ENCODE measurements around the gene ZBTB44.
"Not testable (repeated sequence)": the region's sequence is repeated elsewhere in the genome, so short reads cannot be mapped to it uniquely, and the experiment has no call there.

Gene ZBTB44

DNA sequence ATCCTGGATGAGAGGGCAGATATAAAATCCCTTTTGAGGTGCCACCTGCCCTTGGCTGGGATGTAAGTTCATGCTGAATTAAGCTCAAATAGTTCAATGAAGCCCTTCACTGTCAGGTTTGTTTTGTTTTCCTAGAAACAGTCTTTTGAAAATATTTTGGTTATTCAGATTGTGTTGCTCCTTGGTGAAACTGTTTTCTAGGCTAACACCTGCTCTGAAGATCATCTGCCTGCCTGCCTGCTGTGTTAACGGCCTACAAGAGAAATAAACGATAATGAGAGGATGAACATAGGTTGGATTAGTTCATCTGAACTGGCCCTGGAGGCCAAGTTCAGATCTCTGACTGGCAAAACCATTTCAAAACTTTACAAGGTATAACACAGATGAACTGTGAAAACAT is 67.4 kb downstream of the ZBTB44 start:
- no peak for DNase-seq (ENCODE audit: low spot score)

- DNase-seq (ENCODE audit: low spot score), result no peak
Measured at GRCh38 chr11:130246738-130247137, 68.0 kb downstream of the ZBTB44 start.

DNA sequence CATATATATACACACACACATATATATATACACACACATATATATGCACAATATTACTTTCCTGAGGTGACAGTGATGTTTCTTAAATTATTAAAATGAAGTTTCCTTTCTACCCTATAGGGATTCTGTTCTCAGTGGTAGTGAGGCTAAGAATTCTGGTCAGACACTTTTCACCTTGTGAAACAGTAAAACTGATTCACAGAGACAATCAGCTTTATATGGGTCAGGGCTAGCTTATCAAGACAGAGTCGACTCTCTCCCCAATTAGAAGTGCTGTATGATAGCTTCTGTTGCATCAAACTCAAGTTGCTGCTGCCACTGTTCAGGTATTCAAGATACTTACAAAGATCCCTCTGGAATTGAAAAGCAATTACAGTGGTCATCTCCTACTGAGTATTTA is 68.4 kb downstream of the ZBTB44 start:
- no peak for DNase-seq (ENCODE audit: low spot score)

GRCh38 chr11:130245375-130245774 is 69.3 kb downstream of the ZBTB44 start:
- not testable (repeated sequence) for DNase-seq (ENCODE audit: low spot score)

DNA sequence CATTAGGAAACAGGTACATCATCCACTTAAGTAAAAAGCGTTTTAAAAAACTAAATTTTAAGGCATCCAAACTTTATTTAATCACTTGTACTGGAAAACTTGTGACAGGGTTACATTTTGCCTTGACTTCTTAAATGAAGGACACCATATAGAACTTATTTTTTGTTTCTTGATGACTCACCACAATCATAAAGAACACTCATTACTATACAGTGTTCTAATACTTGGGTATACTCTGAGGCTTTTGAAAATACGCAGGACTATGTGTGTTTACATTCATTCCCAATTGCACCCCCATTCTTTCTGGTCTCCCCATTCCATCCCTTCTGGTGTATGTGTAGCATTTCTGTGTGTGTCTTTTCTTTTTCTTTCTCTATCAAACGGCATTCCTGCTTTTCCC is 69.9 kb downstream of the ZBTB44 start:
- DNase-seq (ENCODE audit: low spot score), result no peak

DNA sequence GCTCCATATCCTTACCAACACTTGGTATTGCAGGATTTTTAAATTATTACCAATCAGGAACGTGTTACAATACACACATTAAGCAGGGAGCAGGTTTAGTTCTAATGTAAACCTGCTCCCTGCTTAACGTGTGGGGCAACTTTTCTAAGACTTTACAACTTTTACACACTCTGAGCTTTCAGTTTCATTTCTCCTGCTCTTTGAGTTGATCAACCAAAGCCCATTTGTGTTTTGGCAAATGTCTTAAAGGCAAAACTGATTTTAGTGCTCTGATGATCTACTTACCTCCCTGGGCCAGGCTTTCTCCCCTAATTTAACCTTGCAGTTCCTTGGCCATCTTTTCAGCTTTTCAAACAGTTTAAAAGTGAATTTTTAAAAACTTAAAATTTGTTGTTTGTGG is 70.9 kb downstream of the ZBTB44 start:
- no peak for DNase-seq (ENCODE audit: low spot score)

DNA sequence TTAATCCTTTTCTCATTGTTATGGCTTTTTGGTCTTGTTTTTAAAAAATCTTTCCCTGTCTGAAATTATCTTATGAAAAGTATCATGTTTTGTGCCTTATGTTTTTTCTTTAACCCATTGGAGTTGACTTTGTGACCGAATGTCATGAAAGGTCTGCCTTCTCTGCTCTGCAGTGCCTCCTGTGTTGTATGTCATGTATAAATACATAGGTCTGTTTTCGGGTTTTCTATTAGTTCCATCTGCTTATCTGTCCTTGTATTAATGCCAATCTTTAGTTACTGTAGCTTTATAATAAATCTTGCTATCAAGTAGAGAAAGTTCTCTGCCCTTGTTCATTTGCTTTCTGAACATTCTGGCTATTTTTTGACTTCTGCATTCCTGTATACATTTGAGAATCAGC is 73.0 kb downstream of the ZBTB44 start:
- DNase-seq (ENCODE audit: low spot score), result no peak

DNA sequence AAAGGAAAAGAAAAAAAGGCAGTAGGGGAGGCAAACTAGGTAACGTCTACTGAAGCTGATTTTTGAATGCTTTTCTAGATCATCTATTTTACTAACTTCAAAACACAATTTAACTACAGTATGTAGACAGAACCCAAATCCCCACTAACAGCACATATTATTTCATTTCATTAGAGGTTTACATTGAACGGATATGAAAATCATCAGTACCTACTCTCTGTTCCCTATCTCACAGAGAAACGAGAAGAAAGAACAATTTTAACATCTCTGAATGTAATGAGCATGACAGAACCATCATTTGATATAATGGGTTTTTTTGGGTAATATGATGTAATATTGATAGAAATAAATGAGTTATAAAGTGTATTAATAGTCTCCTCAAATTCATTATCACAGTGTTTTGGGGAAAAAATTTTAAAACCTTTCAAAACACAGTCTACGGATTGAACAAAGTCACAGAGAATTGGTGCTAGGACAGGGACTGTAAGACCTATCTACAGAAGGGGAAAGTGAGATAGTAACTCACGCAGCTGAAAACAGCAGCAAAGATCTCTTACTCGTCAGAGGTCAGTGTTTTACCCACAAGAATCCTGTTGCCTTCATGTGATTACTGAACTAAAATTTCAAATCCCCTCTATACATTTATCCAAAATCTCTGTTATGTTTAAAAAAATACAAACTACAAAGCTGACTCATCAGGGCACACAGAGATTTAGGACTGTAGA is 77.3 kb downstream of the ZBTB44 start:
- DNase-seq (ENCODE audit: low spot score), result no peak

- no peak for DNase-seq (ENCODE audit: low spot score)
Measured at GRCh38 chr11:130234315-130234714, 80.4 kb downstream of the ZBTB44 start.

- DNase-seq (ENCODE audit: low spot score), result not testable (repeated sequence)
Measured at GRCh38 chr11:130233888-130234287, 80.8 kb downstream of the ZBTB44 start.

- not testable (repeated sequence) for DNase-seq (ENCODE audit: low spot score)
Measured at GRCh38 chr11:130233486-130233885, 81.2 kb downstream of the ZBTB44 start.

DNA sequence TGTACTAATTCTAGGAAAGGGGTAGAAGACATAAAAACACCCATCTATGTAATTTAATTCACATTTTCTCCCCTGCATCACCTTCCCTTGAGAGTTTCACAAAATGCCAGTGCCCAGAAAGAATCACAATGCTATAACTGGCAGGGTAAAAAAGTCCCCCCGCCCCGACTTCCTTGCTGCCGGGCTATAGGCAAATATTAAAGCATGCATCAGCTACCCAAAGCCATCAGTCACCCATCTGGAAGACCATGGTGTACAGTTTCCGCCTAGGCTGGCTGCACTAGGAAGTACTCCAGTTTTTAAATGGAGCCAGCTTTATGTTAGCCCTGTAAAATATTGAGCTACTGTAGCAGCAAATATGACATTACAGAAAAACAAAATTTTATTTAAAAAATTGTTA is 87.3 kb downstream of the ZBTB44 start:
- DNase-seq (ENCODE audit: low spot score), result no peak

DNA sequence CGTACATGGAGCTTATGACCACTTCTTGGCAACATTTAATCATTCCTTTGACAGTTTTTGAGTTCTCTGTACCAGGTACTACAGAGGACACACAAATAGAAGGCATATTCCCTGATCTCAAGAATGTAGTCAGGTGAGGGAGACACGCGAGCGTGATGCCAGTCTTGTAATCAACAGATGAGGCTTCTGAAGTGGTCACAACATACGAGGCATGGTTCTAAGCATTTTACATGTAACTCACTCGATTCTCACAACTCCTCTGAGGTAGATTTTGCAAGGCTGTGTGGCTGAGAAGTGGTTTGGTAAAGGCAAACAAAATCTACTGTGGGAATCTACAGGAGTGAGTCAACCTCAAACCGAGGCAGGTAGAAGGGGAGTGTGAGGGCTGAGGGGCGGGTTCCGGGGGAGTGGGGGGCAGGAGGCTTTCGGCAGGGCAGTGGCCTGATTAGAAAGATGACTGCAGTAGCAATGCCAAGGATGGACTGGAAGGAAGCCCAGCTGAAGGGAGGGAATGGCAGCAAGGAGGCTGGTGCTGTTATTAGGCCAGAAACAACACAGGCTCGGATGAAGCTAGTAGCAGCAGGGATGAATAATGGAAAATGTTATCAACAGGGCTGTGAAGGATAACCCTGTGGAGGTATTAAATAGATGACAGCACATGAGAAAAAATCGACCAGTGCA is 91.3 kb downstream of the ZBTB44 start:
- no peak for DNase-seq (ENCODE audit: low spot score)

GRCh38 chr11:130220311-130221035 is 94.2 kb downstream of the ZBTB44 start:
- DNase-seq (ENCODE audit: low spot score), result no peak

DNA sequence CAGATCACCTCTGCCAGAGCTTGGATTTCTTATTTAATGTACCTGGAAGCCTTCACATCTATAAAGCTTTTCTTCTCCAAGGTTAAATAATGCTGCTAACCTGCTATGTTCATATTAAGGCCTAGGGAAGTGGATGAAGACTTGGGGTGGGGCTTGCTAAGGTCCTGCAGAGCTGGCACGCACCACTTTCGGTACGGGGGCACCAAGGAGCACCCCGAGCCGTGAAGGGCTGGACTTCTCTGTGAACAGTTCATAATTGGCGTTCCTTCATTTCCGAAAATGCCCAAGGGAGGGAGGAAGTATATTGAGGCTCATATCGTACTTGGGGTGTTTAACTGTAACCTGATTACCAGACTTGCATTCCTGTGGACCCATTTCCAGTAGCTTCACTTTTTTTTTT is 95.6 kb downstream of the ZBTB44 start:
- DNase-seq (ENCODE audit: low spot score), result no peak

DNA sequence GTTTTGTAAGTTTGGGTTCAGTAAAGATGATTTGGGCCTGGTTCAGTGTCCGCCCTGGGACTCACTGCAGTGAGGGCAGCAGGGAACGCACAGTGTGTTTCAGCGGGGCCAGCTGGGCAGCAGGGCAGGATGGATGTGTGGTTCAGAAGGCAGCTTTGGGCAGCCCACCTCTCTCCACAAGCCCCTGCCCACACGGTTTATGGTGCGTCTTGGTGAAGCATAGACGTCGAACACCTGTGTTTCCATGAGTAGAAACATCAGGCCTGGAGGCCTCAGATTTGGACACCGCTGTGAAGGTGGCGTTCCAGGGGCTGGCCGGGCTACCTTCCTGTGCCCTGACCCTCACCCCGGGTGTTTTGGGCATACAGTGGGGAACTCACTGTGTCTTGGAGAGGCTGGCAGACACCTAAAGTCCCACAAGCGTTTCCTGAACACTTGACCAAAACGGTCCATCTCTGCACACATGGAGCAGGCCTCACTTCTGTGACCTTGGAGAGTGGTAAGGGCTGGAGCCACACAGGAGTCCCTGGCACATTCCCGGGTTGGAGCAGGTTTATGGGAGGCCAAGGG is 96.1 kb downstream of the ZBTB44 start:
- DNase-seq (ENCODE audit: low spot score), result no peak

DNA sequence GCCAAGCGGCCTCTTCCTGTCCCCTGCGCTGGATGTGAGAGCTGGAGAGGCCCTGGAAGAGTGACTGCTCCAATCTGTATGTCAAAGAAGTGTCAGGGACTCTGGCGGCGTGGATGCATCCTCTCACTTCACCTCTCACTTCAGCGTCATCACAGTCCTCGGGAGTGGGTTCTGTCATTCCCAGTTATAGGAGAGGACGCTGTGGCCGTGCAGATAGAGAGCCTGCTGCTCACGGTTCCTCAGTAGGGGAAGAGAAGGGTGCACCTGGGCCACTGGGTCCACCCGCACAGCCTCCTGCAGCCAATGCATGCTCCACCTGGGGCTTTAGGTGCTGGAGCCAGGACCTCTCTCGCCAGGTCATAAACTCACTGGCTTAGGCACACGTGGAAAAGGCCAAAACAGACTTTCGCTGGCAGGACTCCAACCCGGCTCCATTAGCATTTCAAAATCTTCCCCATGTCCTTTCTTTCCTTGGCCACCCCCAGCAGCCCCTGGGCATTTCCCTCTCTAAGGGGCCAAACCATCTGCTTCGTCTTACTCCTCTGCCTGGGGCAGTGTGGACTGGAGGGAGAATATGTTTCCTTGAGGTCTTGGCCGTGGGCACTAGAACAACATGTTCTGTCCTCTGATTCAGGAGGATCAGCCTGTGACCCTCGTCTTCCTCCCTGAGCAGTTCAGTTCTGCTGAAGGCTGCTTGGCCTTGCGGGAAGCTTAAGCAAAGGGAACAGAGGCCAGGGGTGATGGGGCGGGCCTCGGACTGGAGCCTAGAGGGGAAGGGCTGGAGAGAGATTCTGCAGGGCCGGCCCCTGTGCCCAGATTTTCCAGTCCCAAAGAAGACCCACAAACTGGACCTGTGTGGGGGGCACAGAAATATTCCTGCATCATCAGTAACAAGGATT is 97.3 kb downstream of the ZBTB44 start:
- DNase-seq (ENCODE audit: low spot score), result no peak

GRCh38 chr11:130216591-130217132 is 98.1 kb downstream of the ZBTB44 start:
- DNase-seq (ENCODE audit: low spot score), result no peak

DNA sequence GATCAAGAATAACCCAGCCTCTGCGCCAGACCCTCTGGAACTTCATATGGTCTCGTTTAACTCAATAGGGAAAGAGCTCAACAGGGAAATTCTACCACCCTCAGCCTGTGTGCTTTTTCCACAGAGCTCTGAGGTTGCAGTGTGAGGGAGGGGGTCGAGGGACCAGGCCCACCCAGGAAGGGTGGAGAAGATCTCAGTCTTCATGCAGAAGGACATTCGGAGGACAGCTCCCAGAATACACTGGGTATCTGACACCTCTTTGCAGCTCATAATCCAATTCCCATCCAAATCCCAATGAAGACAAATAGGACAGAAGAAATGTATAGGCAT is 98.5 kb downstream of the ZBTB44 start:
- DNase-seq (ENCODE audit: low spot score), result no peak

GRCh38 chr11:130215531-130216220 is 99.0 kb downstream of the ZBTB44 start:
- no peak for DNase-seq (ENCODE audit: low spot score)

Data from kidney capillary endothelial cell (primary cell).